GM18519 (cell line): ENCODE results near the gene ACTA1.
"Not testable (repeated sequence)": the region's sequence is repeated elsewhere in the genome, so short reads cannot be mapped to it uniquely, and the experiment has no call there.

Source experiments
- ATAC-seq: cut with Tn5 transposase; IDR thresholded peaks from one replicate; pipeline ENCODE4 v1.9.1; 2021; ENCODE audit warnings: mild to moderate bottlenecking, moderate library complexity; ENCODE audit not compliant: unreplicated experiment, low FRiP score

The ACTA1 gene

GRCh38 chr1:229445828-229446227 lies 11.9 kb upstream of the ACTA1 start:
- no peak for ATAC-seq

GRCh38 chr1:229440851-229441537 lies 7.1 kb upstream of the ACTA1 start:
- ATAC-seq: peak; percentile 98

- no peak for ATAC-seq
These were observed 4.1 kb upstream of the ACTA1 start for GRCh38 chr1:229438021-229438420.

GRCh38 chr1:229437443-229437842 lies 3.5 kb upstream of the ACTA1 start:
- ATAC-seq: no peak

GRCh38 chr1:229436201-229436600 lies 2.3 kb upstream of the ACTA1 start:
- ATAC-seq: no peak

GRCh38 chr1:229434641-229435051 lies 752 bp upstream of the ACTA1 start:
- no peak for ATAC-seq

- ATAC-seq: no peak
These were observed 410 bp downstream of the ACTA1 start for GRCh38 chr1:229433364-229434004.

- ATAC-seq: no peak
These were observed 989 bp downstream of the ACTA1 start for GRCh38 chr1:229432905-229433304.

- no peak for ATAC-seq
These were observed 1.8 kb downstream of the ACTA1 start for GRCh38 chr1:229432116-229432461.

GRCh38 chr1:229431284-229432115 lies 2.4 kb downstream of the ACTA1 start:
- ATAC-seq: no peak

GRCh38 chr1:229430761-229431283 lies 3.1 kb downstream of the ACTA1 start:
- no peak for ATAC-seq

GRCh38 chr1:229428256-229428655 lies 5.6 kb downstream of the ACTA1 start:
- ATAC-seq: no peak

- no peak for ATAC-seq
These were observed 6.3 kb downstream of the ACTA1 start for GRCh38 chr1:229427572-229427971.

- no peak for ATAC-seq
These were observed 8.2 kb downstream of the ACTA1 start for GRCh38 chr1:229425564-229426159.

GRCh38 chr1:229420765-229421164 lies 13.1 kb downstream of the ACTA1 start:
- ATAC-seq: no peak

- no peak for ATAC-seq
These were observed 13.7 kb downstream of the ACTA1 start for GRCh38 chr1:229420224-229420623.

GRCh38 chr1:229418586-229418985 lies 15.3 kb downstream of the ACTA1 start:
- not testable (repeated sequence) for ATAC-seq

GRCh38 chr1:229412810-229413209 lies 21.1 kb downstream of the ACTA1 start:
- ATAC-seq: not testable (repeated sequence)

- no peak for ATAC-seq
These were observed 21.8 kb downstream of the ACTA1 start for GRCh38 chr1:229412056-229412455.

GRCh38 chr1:229411434-229412055 lies 22.3 kb downstream of the ACTA1 start:
- no peak for ATAC-seq
